Type B pancreatic cell (in vitro differentiated cells): Measurements from ENCODE around the gene GLOD5. TPM values are rescaled to one million over a fixed set of nuclear protein-coding genes. Genes with fewer than 3 reads are reported as not detected.

Experiments
- DNase-seq: peaks from one replicate; pipeline ENCODE4 v3.0.0; 2021; ENCODE audit warnings: mixed read lengths; ENCODE audit not compliant: unreplicated experiment; ENCODE audit errors: extremely low spot score
- H3K27ac Mint-ChIP-seq: 2 replicates; pipeline ENCODE4 v1.8.0; 2021; ENCODE audit warnings: mild to moderate bottlenecking, mixed read lengths
- H3K27me3 Mint-ChIP-seq: 2 replicates; pipeline ENCODE4 v1.8.0; 2021; ENCODE audit warnings: mixed read lengths
- H3K36me3 Mint-ChIP-seq: 2 replicates; pipeline ENCODE4 v1.8.0; 2021; ENCODE audit warnings: mixed read lengths
- H3K4me1 Mint-ChIP-seq: one replicate; pipeline ENCODE4 v1.8.0; 2021; ENCODE audit warnings: mixed read lengths; ENCODE audit not compliant: unreplicated experiment
- H3K4me3 Mint-ChIP-seq: 2 replicates; pipeline ENCODE4 v1.8.0; 2021; ENCODE audit warnings: mild to moderate bottlenecking, mixed read lengths
- H3K9me3 Mint-ChIP-seq: 2 replicates; pipeline ENCODE4 v1.8.0; 2021; ENCODE audit warnings: mixed read lengths
- CTCF ChIP-seq: fragments of 200-600 bp; sonication (generic); conservative IDR thresholded peaks from 2 replicates; pipeline ENCODE4 v1.5.0; 2021; ENCODE audit warnings: antibody characterized with exemption, mild to moderate bottlenecking
- total RNA-seq: library from RNA; stranded (reverse); gene quantifications from 2 replicates; pipeline ENCODE4 v1.2.1, GENCODE V29; 2021; ENCODE audit warnings: low replicate concordance

Gene GLOD5
- total RNA-seq, 1 donor from 2014 or later: not detected

DNA sequence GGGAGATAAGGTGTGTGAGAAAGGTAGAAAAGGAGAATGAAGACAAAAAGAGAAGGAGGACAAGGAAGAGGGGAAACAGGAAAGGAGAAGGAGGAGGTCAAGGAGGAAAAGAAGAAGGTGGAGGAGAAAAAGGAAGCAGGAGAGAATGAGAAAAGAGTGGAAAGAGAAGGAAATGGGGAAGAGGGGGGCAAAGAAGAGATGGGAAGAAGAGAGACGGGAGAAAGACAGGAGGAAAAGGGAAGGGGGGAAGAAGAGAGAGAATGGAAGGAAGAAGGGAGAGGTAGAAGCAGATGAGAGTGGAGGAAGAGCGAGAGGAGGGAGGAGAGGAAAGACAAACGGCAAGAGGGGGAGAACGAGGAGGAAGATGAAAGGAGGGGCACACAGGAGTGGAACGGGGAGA is 28.9 kb downstream of the GLOD5 start:
- Mint-ChIP-seq H3K9me3 (no peaks in the 10 kb centered on the region), H3K36me3 (no peaks in the 10 kb centered on the region), H3K27me3 (peaks cover 15% of the 10 kb centered on the region), H3K4me3 (no peak overlapping the region), H3K4me1 (no peaks in the 10 kb centered on the region), H3K27ac (no peak overlapping the region)
- TF ChIP-seq CTCF: no peak
- DNase-seq: no peak

DNA sequence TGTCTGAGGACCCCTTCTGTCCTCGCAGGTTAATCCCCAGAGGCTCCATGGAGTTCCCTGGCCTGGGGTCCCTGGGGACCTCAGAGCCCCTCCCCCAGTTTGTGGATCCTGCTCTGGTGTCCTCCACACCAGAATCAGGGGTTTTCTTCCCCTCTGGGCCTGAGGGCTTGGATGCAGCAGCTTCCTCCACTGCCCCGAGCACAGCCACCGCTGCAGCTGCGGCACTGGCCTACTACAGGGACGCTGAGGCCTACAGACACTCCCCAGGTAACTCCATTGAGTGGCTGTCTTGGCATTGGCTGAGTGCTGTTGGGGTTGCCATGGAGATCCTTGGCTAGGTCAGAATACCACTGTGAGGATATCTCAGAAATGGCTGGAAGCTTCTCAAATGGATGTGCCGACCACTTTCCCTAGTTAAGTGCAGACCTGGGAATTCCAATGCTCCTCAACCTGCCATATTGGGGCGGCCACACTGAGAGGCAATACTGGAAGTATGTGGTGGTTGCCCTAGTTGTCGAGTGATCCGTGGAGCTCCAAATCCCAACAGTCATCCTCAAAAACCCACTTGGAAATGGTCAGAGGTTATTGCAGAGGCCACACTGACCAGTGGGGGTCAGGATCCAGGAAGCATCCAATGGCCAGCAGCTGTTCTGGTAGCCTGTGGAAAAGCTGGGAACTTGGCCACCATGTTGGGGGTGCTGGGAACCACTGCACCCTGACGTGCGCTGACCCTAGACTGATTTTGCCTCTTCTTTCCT is 29.7 kb downstream of the GLOD5 start:
- Mint-ChIP-seq H3K27ac (no peak overlapping the region), H3K9me3 (no peaks in the 10 kb centered on the region), H3K4me3 (no peak overlapping the region), H3K27me3 (peaks cover 14% of the 10 kb centered on the region), H3K4me1 (no peaks in the 10 kb centered on the region), H3K36me3 (no peaks in the 10 kb centered on the region)
- DNase-seq: no peak
- no peak for TF ChIP-seq CTCF

- H3K4me3 Mint-ChIP-seq: no peak overlapping the region
- no peaks in the 10 kb centered on the region for H3K4me1 Mint-ChIP-seq
- H3K9me3 Mint-ChIP-seq: no peaks in the 10 kb centered on the region
- no peaks in the 10 kb centered on the region for H3K36me3 Mint-ChIP-seq
- DNase-seq: no peak
- H3K27me3 Mint-ChIP-seq: peaks cover 9% of the 10 kb centered on the region
- no peak for TF ChIP-seq CTCF
- H3K27ac Mint-ChIP-seq: no peak overlapping the region
Measured at GRCh38 chrX:48792219-48792618, 30.7 kb downstream of the GLOD5 start.

GRCh38 chrX:48793935-48794334 is 32.4 kb downstream of the GLOD5 start:
- Mint-ChIP-seq H3K27ac (peak overlapping the region; percentile 75), H3K36me3 (no peaks in the 10 kb centered on the region), H3K27me3 (no peaks in the 10 kb centered on the region), H3K4me1 (no peaks in the 10 kb centered on the region), H3K9me3 (no peaks in the 10 kb centered on the region), H3K4me3 (no peak overlapping the region)
- TF ChIP-seq CTCF: no peak
- DNase-seq: no peak

- no peak for TF ChIP-seq CTCF
- DNase-seq: no peak
- Mint-ChIP-seq H3K4me1 (no peaks in the 10 kb centered on the region), H3K9me3 (no peaks in the 10 kb centered on the region), H3K27ac (peak overlapping the region; percentile 75), H3K36me3 (no peaks in the 10 kb centered on the region), H3K4me3 (no peak overlapping the region), H3K27me3 (no peaks in the 10 kb centered on the region)
Measured at GRCh38 chrX:48794340-48794910, 32.9 kb downstream of the GLOD5 start.
